Hepatocyte (in vitro differentiated cells): ENCODE measurements around the gene CRNKL1.

Source experiments
- CTCF ChIP-seq: fragments of 200-600 bp; sonication (generic); IDR thresholded peaks from 2 replicates; pipeline ENCODE4 v1.5.1; 2016; ENCODE audit warnings: antibody characterized with exemption, mild to moderate bottlenecking; ENCODE audit not compliant: poor library complexity
- EZH2 ChIP-seq: fragments of 200-600 bp; sonication (generic); IDR thresholded peaks from 2 replicates; pipeline ENCODE4 v1.6.1; 2016; ENCODE audit warnings: antibody characterized with exemption, mild to moderate bottlenecking, borderline replicate concordance

GRCh38 chr20:20014659-20015058, 37.6 kb downstream of the CRNKL1 start:
- no peak for TF ChIP-seq CTCF
- TF ChIP-seq EZH2, result no peak
